Activated effector memory CD4-positive, alpha-beta T cell treated with Interleukin-2 at 50 U/mL for 16 hours (primary cell): Measurements from ENCODE around the gene CARMIL1.

ENCODE experiments used
- DNase-seq: peaks from one replicate; pipeline ENCODE4 v3.0.0-alpha.2; 2020

CARMIL1 gene

GRCh38 chr6:25450469-25451198, 171.5 kb downstream of the CARMIL1 start:
- DNase-seq = no peak

GRCh38 chr6:25452031-25452430, 172.9 kb downstream of the CARMIL1 start:
- DNase-seq = no peak

GRCh38 chr6:25453288-25453687, 174.1 kb downstream of the CARMIL1 start:
- no peak for DNase-seq

- no peak for DNase-seq
These were observed 175.0 kb downstream of the CARMIL1 start for GRCh38 chr6:25454136-25454535.

DNA sequence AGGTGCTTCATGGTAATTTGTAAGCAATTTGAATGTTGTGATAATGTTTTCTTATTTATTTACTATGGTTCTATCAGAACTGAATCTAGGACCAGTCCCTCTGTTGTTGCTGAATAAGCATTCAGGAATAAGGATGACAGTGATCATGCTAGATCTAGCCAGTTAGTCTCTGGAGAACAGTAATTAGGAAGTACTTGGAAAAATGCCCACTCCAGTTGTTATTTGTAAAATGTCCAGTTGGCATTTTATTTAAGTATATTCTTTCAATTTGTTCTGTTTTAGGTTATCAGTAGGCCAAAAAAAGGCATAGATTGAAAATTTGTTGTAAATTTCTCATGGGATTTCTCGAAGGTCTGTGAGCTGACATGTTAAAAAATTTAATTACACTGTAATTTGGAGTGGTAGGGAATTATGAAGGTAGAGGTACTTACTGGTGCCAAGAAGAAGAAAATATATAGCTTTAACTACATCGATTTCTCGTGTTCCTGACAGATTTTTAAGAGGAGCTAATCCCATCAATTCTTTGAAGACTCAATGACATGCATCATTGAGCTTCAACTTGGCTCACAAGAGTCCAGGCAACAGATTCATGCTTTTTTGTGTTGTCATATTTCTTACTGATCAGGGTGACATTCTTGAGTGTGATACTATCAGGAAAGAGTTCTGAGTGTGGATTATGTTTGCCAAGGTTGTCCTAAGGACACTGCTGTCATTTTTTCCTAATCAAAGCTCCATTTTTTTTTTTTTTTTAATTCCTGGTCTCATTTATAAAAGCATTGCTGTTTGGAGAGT, 177.3 kb downstream of the CARMIL1 start:
- no peak for DNase-seq

GRCh38 chr6:25457516-25457915, 178.3 kb downstream of the CARMIL1 start:
- DNase-seq = no peak

DNA sequence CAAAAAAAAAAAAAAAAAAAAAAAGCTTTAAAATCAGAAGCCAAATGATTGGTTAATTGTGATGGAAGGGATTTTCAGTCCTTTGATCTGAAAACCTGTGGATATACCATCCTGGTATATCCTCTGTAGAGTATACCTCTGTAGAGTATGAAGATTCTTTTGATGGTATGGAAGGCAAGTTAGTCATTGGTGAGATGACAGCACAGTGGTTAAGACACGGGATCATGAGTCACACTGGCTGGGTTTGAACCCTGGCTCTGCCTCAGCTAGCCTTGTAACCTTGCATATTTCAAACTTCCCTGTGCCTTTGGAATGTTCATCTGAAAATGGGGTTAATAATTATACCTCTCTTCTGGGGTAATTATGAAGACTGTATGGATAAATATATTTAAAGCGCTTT, 179.3 kb downstream of the CARMIL1 start:
- DNase-seq = no peak

GRCh38 chr6:25462235-25462897, 183.2 kb downstream of the CARMIL1 start:
- DNase-seq = no peak

GRCh38 chr6:25463441-25463840, 184.3 kb downstream of the CARMIL1 start:
- DNase-seq = no peak

- DNase-seq = no peak
These were observed 185.1 kb downstream of the CARMIL1 start for GRCh38 chr6:25464225-25464624.

DNA sequence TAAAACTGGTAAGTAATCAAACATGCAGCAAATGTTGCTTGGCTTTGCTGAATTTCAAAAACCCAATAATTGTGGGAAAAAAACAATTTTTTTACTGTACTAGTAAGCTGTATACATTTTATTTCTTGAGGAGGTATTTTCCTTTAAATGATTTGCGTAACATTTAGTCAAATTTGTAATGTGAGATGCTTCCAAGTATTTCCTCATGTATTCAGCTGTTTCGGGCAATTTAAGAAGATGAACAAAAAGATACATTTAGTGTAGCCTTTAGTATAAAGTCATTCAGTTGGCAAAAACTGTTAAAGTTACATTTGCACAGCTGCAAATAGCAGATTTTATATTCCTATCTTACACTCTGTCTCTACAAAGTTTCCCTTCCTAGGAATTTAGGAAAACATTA, 186.8 kb downstream of the CARMIL1 start:
- no peak for DNase-seq

- no peak for DNase-seq
These were observed 189.7 kb downstream of the CARMIL1 start for GRCh38 chr6:25468881-25469280.

DNA sequence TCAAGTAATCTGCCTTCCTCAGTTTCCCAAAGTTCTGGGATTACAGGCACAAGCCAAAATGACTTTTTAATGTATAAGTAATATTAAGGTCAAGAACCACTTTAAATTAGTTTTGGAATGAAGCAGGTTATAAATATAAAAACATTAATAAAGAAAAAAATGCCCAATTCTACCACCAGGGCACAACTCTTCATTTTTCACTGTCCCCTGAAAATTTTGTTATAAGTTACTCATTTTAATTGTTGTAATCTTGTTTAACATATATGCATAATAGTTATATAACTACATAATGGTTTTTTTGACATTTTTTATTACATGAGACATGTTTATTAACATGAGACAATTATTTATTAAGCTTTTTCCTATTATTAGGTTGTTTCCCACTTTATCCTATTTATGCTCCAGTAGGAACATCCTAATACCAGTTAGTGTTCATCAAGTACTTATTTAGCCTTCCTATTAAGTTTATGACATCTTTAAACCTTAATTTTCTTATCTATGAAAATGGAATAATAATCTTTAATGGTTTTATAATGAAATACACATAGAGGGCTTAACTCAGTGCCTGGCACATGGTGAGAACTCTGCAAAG, 190.7 kb downstream of the CARMIL1 start:
- DNase-seq = no peak

GRCh38 chr6:25472306-25472705, 193.1 kb downstream of the CARMIL1 start:
- DNase-seq = no peak

DNA sequence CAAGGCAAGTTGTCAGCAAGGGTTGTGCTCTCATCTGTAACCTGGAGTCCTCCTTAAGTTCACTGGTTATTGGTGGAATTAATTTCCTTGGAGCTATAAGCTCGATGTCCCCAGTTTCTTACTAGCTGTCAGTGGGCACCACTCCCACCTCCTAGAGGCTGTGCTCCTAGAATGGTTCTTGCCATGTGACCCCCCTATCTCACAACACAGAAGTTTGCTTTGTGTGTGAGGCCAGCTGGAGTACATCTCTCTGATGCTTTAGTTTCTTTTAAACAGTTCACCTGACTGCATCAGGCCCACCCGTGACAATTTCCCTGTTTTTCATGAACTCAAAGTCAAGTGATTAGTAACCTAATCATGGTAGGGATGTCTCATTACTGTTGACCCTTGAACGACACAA, 193.7 kb downstream of the CARMIL1 start:
- DNase-seq = no peak

- no peak for DNase-seq
These were observed 194.3 kb downstream of the CARMIL1 start for GRCh38 chr6:25473447-25473846.

- DNase-seq = no peak
These were observed 197.0 kb downstream of the CARMIL1 start for GRCh38 chr6:25476126-25476525.

- no peak for DNase-seq
These were observed 197.9 kb downstream of the CARMIL1 start for GRCh38 chr6:25477006-25477590.

DNA sequence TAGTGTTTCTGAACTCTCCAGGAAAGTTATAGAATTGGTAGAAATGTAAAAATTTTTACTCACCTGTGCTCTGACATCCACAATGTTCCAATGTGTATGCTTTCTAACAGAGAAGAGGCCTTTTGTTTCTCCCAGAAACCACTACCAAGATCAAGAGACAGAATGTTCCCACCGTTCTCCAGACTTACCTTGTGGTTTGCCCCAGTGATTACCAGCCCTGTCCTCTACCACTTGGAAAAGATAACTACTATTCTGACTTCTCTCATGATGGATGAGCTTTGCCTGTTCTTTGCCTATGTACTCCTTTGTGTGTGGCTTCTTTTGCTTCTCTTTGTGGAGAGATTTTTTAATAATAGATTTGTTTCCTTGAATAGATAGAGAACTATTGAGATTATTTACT, 199.8 kb downstream of the CARMIL1 start:
- DNase-seq = no peak

DNA sequence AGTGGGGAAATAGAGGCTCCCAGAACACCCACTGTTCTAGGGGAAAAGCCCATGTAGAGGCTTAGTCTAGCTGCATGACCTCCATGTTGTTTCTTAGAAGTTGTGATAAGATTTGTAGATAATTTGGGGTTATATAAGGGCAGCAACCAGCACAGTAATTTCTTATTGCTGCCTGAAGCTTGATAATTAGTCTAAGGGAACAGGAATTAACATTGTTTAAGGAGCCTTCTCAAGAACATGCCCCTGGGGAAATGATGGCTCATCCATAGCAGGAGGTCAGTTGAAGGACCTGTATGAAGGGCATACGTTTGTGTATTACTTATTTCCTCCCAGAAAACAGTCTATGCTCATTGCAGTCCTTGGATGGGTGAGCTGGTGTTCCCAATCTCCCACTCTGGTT, 202.1 kb downstream of the CARMIL1 start:
- no peak for DNase-seq

- DNase-seq = no peak
These were observed 203.8 kb downstream of the CARMIL1 start for GRCh38 chr6:25482996-25483395.

- DNase-seq = no peak
These were observed 204.8 kb downstream of the CARMIL1 start for GRCh38 chr6:25483943-25484342.

DNA sequence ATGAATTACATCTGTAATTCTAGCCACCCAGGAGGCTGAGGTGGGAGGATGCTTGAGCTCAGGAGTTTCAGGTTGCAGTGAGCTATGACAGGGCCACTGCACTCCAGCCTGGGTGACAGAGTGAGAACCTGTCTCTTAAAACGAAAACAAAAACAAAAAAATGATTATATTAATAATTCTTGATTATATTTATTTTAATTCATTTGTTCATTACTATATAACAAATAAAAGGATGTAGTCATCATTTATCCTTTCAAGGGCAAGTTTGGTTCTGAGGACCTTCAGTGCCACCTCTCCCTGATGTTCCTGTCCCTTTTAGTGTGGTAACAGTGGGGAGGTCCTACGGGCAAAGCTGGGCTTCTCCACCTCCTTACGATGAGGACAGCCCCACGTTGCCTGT, 205.7 kb downstream of the CARMIL1 start:
- no peak for DNase-seq
